ENCODE data around the gene PDE10A. TPM values are rescaled to one million over a fixed set of nuclear protein-coding genes. Genes with fewer than 3 reads are reported as not detected.

Gene PDE10A
- total and polyA plus RNA-seq, 2 of the 13 experiments (the other 11 are each of a cell fraction or from before 2014, with no cell fraction given) = not detected

DNA sequence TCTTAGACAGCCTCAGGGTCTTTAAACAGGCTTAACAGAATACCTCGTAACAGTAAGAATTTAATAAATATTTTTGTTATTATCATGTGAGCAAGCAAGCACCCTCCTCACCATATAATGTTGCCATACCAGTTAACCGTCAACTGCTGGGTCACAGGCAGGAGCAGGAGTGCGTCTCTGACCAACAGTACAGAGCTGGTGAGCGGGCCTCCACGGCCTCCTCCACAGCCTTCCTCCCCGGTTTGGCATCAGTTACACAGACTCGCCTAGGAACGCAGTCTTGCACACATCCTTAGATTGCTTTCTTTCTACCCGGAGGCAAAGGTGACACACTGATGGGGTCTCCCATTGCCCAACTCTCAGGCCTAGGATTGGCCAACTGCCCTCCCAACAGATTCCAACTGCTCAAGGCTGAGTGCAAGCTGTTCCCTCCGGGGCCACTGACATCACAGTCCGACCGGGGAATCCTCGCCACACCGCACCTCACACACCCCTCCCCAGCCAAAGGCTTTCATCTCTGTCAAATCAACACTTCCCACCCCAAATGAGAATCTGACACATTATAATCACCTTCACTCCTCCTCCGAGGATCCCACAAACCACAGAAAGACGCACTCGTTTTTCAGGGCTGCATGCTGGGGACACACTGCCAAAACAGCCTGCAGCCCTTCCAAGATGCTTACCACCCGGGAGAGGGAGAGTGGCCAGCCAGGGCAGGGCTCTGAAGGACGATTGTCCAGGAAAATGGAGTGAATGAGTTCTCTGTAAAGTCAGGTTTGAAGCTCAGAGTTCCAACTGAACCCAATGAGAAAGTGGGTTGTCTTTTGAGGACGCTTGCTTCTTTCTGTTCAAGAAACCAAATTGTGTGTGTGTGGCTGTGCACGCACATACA lies 63.2 kb downstream of the PDE10A start:
- no peak overlapping the region for H3K27ac ChIP-seq (ENCODE audit: extremely low read length, insufficient read depth, low read length)
- in situ Hi-C loops (cut with HindIII; ENCODE audit: extremely low pct_ligation_motif_present, low pct_unique_long_range_greater_than_20kb) = no loop called here
- ChIA-PET CTCF (ENCODE audit: low intra/inter-chr PET ratio, low total read pairs) (no interaction called here), POLR2A (no interaction called here)
- H3K27me3 ChIP-seq (ENCODE audit: control insufficient read depth in 1 of 2, insufficient read depth in 2 of 2, low read length in 2 of 2) = peaks cover 0 to 12% of the 10 kb centered on the region in 2 experiments; a peak in 1 of 5 replicates
- no peaks in the 10 kb centered on the region for H4K20me1 ChIP-seq (ENCODE audit: insufficient read depth, low read length)
- H3K4me2 ChIP-seq (ENCODE audit: low read depth, low read length) = no peak overlapping the region
- ATAC-seq (no peak), FAIRE-seq (no peak), DNase-seq (ENCODE audit: low spot score) (no peak)
- H3K4me1 ChIP-seq (ENCODE audit: insufficient read depth, low read length) = no peaks in the 10 kb centered on the region
- BruUV-seq (replicated peaks) = no TSS peak
- no peaks in the 10 kb centered on the region for H3K9me3 ChIP-seq (ENCODE audit: low read length)
- WGBS (ENCODE audit: low lambda C conversion rate) = 26% methylated on average over 21 of the region's 21 CpGs
- H3K9ac ChIP-seq (ENCODE audit: insufficient read depth, low read depth, low read length) = no peak overlapping the region
- intact Hi-C loops (cut with micrococcal nuclease; ENCODE audit: unreplicated experiment) = no loop called here
- no peaks in the 10 kb centered on the region for H3K79me2 ChIP-seq (ENCODE audit: insufficient read depth, low read length)
- TF ChIP-seq NAIF1 (CRISPR knock-in tag; IDR thresholded peaks at IDR 0.05; ENCODE audit: borderline replicate concordance) (no peak), SMAD1 (CRISPR knock-in tag; IDR thresholded peaks at IDR 0.05; ENCODE audit: borderline replicate concordance, low read depth) (no peak), ZNF619 (CRISPR knock-in tag; IDR thresholded peaks at IDR 0.05) (no peak), MBNL3 (CRISPR knock-in tag; conservative IDR thresholded peaks at IDR 0.05) (no peak), IRF2 (CRISPR knock-in tag; IDR thresholded peaks at IDR 0.05) (no peak), TARDBP (CRISPR knock-in tag; IDR thresholded peaks at IDR 0.05) (no peak), ZNF432 (CRISPR knock-in tag; IDR thresholded peaks at IDR 0.05; ENCODE audit: borderline replicate concordance) (no peak), TAF1 (CRISPR knock-in tag; IDR thresholded peaks at IDR 0.05) (no peak), ZNF33A (CRISPR knock-in tag; IDR thresholded peaks at IDR 0.05; ENCODE audit: borderline replicate concordance) (no peak), SRY (CRISPR knock-in tag; IDR thresholded peaks at IDR 0.05) (no peak), NR2F1 (CRISPR knock-in tag; IDR thresholded peaks at IDR 0.05) (no peak), GZF1 (CRISPR knock-in tag; IDR thresholded peaks at IDR 0.05) (no peak), ZNF30 (CRISPR knock-in tag; IDR thresholded peaks at IDR 0.05) (no peak), SP140L (CRISPR knock-in tag; IDR thresholded peaks at IDR 0.05; ENCODE audit: borderline replicate concordance) (no peak), ZSCAN29 (CRISPR knock-in tag; conservative IDR thresholded peaks at IDR 0.05) (no peak), ZNF672 (CRISPR knock-in tag; IDR thresholded peaks at IDR 0.05) (no peak), GMEB1 (CRISPR knock-in tag; IDR thresholded peaks at IDR 0.05; ENCODE audit: borderline replicate concordance) (no peak)
- TF ChIP-seq, protein P1, sequence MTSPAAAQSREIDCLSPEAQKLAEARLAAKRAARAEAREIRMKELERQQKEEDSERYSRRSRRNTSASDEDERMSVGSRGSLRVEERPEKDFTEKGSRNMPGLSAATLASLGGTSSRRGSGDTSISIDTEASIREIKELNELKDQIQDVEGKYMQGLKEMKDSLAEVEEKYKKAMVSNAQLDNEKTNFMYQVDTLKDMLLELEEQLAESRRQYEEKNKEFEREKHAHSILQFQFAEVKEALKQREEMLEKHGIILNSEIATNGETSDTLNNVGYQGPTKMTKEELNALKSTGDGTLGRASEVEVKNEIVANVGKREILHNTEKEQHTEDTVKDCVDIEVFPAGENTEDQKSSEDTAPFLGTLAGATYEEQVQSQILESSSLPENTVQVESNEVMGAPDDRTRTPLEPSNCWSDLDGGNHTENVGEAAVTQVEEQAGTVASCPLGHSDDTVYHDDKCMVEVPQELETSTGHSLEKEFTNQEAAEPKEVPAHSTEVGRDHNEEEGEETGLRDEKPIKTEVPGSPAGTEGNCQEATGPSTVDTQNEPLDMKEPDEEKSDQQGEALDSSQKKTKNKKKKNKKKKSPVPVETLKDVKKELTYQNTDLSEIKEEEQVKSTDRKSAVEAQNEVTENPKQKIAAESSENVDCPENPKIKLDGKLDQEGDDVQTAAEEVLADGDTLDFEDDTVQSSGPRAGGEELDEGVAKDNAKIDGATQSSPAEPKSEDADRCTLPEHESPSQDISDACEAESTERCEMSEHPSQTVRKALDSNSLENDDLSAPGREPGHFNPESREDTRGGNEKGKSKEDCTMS (CRISPR knock-in tag; conservative IDR thresholded peaks at IDR 0.05) = no peak
- H3K36me3 ChIP-seq (replicated peaks in 1 of 2; ENCODE audit: control insufficient read depth in 1 of 2, insufficient read depth in 2 of 2, low read length in 2 of 2) = no peaks in the 10 kb centered on the region
- H3K4me3 ChIP-seq (replicated peaks in 1 of 3; ENCODE audit: insufficient read depth in 1 of 3, low read depth in 2 of 3, low read length in 3 of 3) = no peak overlapping the region
- no peak overlapping the region for H2AFZ ChIP-seq (ENCODE audit: low read length)

All from HepG2 (cell line).